Kidney (tissue), 14 donors: ENCODE data around the gene PTPRK. TPM values are rescaled to one million over a fixed set of nuclear protein-coding genes. Genes with fewer than 3 reads are reported as not detected.

ENCODE experiments used
- DNase-seq, 5 donors: peaks; one replicate each; pipeline ENCODE4 v3.0.0-alpha.2; 2013 to 2020
- FAIRE-seq: peaks from 2 replicates; lab custom pipeline; 2012; peaks lifted over from hg19 to GRCh38; lab: Jason Lieb, UNC
- H3K27ac ChIP-seq, 2 donors: one replicate each; pipeline ENCODE4 v1.7.0; 2013; ENCODE audit warnings: low read depth in 2 of 2, low read length in 2 of 2, inconsistent platforms in 1 of 2
- H3K27me3 ChIP-seq: one replicate; pipeline ENCODE4 v1.7.1; 2013; ENCODE audit warnings: low read length, inconsistent platforms; ENCODE audit not compliant: control insufficient read depth, insufficient read depth
- H3K36me3 ChIP-seq, 3 donors: one replicate each; pipeline versions ENCODE4 v1.7.0 to v1.7.1; 2013; ENCODE audit warnings: low read length in 3 of 3, control low read depth in 1 of 3, inconsistent platforms in 1 of 3; ENCODE audit not compliant: insufficient read depth in 3 of 3, control insufficient read depth in 2 of 3
- H3K4me1 ChIP-seq, 3 donors: one replicate each; pipeline versions ENCODE4 v1.7.0 to v1.7.1; 2013; ENCODE audit warnings: low read length in 3 of 3, inconsistent platforms in 1 of 3, low read depth in 1 of 3; ENCODE audit not compliant: control insufficient read depth in 2 of 3, insufficient read depth in 2 of 3
- H3K4me3 ChIP-seq, 3 donors: one replicate each; pipeline versions ENCODE4 v1.7.0 to v1.8.1; 2013; ENCODE audit warnings: low read length in 3 of 3, control low read depth in 1 of 3, inconsistent platforms in 1 of 3
- H3K9ac ChIP-seq, 3 donors: one replicate each; pipeline versions ENCODE4 v1.7.0 to v1.7.1; 2013; ENCODE audit warnings: low read length in 3 of 3, control low read depth in 1 of 3, inconsistent platforms in 1 of 3
- H3K9me3 ChIP-seq, 3 donors: one replicate each; pipeline versions ENCODE4 v1.7.0 to v1.7.1; 2013; ENCODE audit warnings: low read length in 3 of 3, control low read depth in 1 of 3, inconsistent platforms in 1 of 3; ENCODE audit not compliant: control insufficient read depth in 2 of 3, insufficient read depth in 1 of 3
- CTCF ChIP-seq: IDR thresholded peaks from 3 replicates; pipeline ENCODE4 v1.5.1; 2012; ENCODE audit warnings: mild to moderate bottlenecking, moderate library complexity, borderline replicate concordance; ENCODE audit not compliant: insufficient read depth; ENCODE audit errors: extremely low read depth
- intact Hi-C: fragments of 100-400 bp; cut with DNase I; formaldehyde crosslinking; loops from one replicate; pipeline ENCODE4 v1.11.1; 2022
- polyA plus RNA-seq: library from polyadenylated mRNA; stranded (reverse); fragments of 350-450 nt; fragmentation: Illumina TruSeq; extraction: RNeasy Lipid Tissue Mini Kit (QIAGEN cat#74804); gene quantifications from one replicate; pipeline ENCODE4 v1.2.3, GENCODE V29; 2014; ENCODE audit warnings: low read depth, low replicate concordance; ENCODE audit not compliant: insufficient read depth
- total RNA-seq: library from RNA; stranded (reverse); fragmentation: NEBNext Ultra II Directional; extraction: Animal tissue kit (Norgen Biotek cat#: 25700); gene quantifications from one replicate; pipeline ENCODE4 v1.2.1, GENCODE V29; 2021
- donor health status: control.
- donor health status: control.
- donor health status: control.
- donor health status: control.
- donor health status: control.
- donor health status: DM: yes; HTN: yes; CAD: no.
- donor health status: Normal renal cell carcinoma (clear cell type).

The PTPRK gene
- total and polyA plus RNA-seq, 2 donors from 2014 or later: 9.2 to 72.8 TPM

DNA sequence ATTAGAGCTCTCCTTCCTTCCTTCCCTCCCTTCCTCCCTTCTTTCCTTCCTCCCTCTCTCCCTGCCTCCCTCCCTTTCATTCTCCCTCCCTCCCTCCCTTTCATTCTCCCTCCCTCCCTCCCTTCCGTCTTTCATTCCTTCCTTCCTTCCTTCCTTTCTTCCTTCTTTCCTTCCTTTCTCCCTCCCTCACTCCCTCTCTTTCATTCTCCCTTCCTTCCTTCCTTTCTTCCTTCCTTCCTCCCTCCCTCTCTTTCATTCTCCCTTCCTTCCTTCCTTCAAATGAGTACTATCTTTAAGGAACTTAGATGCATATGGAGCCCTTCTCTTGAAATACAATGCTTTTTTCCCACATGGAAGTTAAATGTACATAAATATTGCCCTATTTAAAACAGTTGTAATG lies 20.9 kb upstream of the PTPRK start:
- DNase-seq (no peak), FAIRE-seq (no peak)
- Histone ChIP-seq H3K36me3 (no peaks in the 10 kb centered on the region), H3K9me3 (no peaks in the 10 kb centered on the region), H3K4me1 (no peaks in the 10 kb centered on the region), H3K9ac (no peak overlapping the region), H3K27me3 (no peaks in the 10 kb centered on the region), H3K4me3 (no peak overlapping the region), H3K27ac (no peak overlapping the region)
- no peak for TF ChIP-seq CTCF
- intact Hi-C loops: no loop called here

GRCh38 chr6:128538763-128539162 lies 18.4 kb upstream of the PTPRK start:
- no peak for DNase-seq
- no peaks in the 10 kb centered on the region for H3K9me3 ChIP-seq
- no peaks in the 10 kb centered on the region for H3K27me3 ChIP-seq
- no peak for TF ChIP-seq CTCF
- H3K9ac ChIP-seq: no peak overlapping the region
- H3K4me1 ChIP-seq: no peaks in the 10 kb centered on the region
- no peak for FAIRE-seq
- H3K4me3 ChIP-seq: no peak overlapping the region
- no peaks in the 10 kb centered on the region for H3K36me3 ChIP-seq
- no peak overlapping the region for H3K27ac ChIP-seq
- intact Hi-C loops: no loop called here

- no peak for TF ChIP-seq CTCF
- Histone ChIP-seq H3K27me3 (no peaks in the 10 kb centered on the region), H3K4me3 (no peak overlapping the region), H3K9me3 (no peaks in the 10 kb centered on the region), H3K9ac (no peak overlapping the region), H3K27ac (no peak overlapping the region), H3K36me3 (no peaks in the 10 kb centered on the region), H3K4me1 (no peaks in the 10 kb centered on the region)
- no peak for FAIRE-seq
- no peak for DNase-seq
- intact Hi-C loops: no loop called here
Measured at GRCh38 chr6:128532827-128533226, 12.4 kb upstream of the PTPRK start.

DNA sequence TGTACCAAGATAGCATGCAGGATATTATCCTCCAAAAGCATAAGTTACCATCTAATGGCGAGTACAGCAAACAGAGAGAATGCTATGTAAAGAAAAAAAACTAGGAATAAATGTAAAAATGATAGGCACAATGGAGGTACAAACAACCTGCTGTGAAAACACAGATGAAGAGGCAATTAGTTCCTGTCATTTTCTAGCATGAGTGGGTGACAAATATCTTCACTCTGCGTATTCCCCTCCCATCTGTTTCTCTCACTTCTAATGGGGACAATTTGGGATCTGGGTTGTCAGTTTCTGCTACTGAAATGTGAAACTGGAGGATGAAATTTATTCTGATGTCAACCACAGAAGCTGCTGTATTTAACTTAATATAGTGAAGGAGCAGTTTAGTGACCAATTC lies 11.7 kb upstream of the PTPRK start:
- Histone ChIP-seq H3K36me3 (no peaks in the 10 kb centered on the region), H3K9me3 (no peaks in the 10 kb centered on the region), H3K9ac (no peak overlapping the region), H3K27ac (no peak overlapping the region), H3K4me3 (no peak overlapping the region), H3K4me1 (no peaks in the 10 kb centered on the region), H3K27me3 (no peaks in the 10 kb centered on the region)
- DNase-seq (no peak), FAIRE-seq (no peak)
- TF ChIP-seq CTCF: no peak
- intact Hi-C loops: no loop called here
